IPS DF 19.7 (cell line): ENCODE results near the gene ANKRD30BL.
"Not testable (repeated sequence)": the region's sequence is repeated elsewhere in the genome, so short reads cannot be mapped to it uniquely, and the experiment has no call there.

Experiments
- DNase-seq: peaks from one replicate; pipeline ENCODE4 v3.0.0-alpha.2; 2013; ENCODE audit warnings: low read depth, low spot score

The ANKRD30BL gene, protein sequence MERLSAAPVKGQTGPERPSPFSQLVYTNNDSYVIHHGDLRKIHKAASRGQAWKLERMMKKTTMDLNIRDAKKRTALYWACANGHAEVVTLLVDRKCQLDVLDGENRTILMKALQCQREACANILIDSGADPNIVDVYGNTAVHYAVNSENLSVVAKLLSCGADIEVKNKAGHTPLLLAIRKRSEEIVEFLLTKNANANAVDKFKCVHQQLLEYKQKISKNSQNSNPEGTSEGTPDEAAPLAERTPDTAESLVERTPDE

GRCh38 chr2:132161161-132162124 lies at the start of gene ANKRD30BL:
Gene ANKRD30BL, minus strand, starts transcription at chr2:132161952. Its CDS starts 247 bp downstream, at chr2:132161705.
- not testable (repeated sequence) for DNase-seq

GRCh38 chr2:132202866-132203265 lies 41.1 kb upstream of the ANKRD30BL start:
- not testable (repeated sequence) for DNase-seq

DNA sequence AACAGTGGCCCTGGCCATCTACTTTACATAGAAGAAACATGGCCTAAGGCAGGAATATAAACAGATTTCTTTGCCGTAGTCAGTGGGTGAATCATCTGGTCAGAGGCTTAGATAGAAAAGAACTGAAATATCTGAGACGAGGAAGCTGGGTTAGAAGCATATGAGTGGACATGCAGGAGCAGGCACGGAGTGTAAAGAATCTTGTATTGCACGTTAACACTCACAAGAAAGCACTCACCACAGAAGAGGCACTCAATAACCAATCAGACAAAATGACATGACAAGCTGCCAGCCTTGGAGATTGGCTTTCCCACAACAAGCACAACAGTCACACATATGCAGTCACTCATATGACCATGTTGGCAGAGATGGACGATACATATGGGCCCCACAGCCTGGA lies 31.1 kb upstream of the ANKRD30BL start:
- DNase-seq: not testable (repeated sequence)

- DNase-seq: not testable (repeated sequence)
Measured at GRCh38 chr2:132167100-132167499, 5.3 kb upstream of the ANKRD30BL start.

GRCh38 chr2:132162125-132162660 lies 441 bp upstream of the ANKRD30BL start:
- not testable (repeated sequence) for DNase-seq

DNA sequence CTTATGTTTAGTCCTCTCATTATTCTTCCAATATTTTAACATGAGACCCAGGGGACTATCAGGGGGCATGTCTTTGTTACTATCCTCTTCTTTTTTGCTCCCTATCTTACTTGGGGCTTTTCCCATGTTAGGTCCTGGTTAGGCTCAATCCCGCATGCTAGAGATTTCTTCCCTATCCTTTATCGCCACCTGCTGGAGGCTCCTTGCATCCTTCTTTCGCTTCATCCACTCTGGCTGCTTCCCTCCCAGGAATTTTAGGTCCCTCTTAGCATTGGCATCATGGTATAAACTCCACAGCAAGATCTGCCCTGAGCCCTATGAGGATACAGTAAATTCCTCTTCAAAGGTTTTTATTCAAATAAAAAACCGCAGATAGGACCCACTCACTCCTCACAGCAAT lies 15.0 kb downstream of the ANKRD30BL start:
- DNase-seq: peak; percentile 15
